ENCODE data around the gene PTPRN.
"Not testable (repeated sequence)": the region's sequence is repeated elsewhere in the genome, so short reads cannot be mapped to it uniquely, and the experiment has no call there.

The PTPRN gene

GRCh38 chr2:219293736-219294231 is 15.4 kb downstream of the PTPRN start:
- no peak overlapping the region for H3K4me3 ChIP-seq (ENCODE audit: low read depth, low read length)
- no peaks in the 10 kb centered on the region for H3K27me3 ChIP-seq (ENCODE audit: insufficient read depth, low read length)
- no peaks in the 10 kb centered on the region for H3K36me3 ChIP-seq (ENCODE audit: insufficient read depth, low read length)
- no peak overlapping the region for H3K27ac ChIP-seq (ENCODE audit: low read depth, low read length)
- no peak overlapping the region for H2AFZ ChIP-seq (ENCODE audit: low read length, unreplicated experiment)
- peaks cover 11% of the 10 kb centered on the region for H3K4me1 ChIP-seq (ENCODE audit: control insufficient read depth, insufficient read depth, low read length, unreplicated experiment)
- H3K79me2 ChIP-seq (ENCODE audit: control insufficient read depth, insufficient read depth, low read length, unreplicated experiment), result no peaks in the 10 kb centered on the region

DNA sequence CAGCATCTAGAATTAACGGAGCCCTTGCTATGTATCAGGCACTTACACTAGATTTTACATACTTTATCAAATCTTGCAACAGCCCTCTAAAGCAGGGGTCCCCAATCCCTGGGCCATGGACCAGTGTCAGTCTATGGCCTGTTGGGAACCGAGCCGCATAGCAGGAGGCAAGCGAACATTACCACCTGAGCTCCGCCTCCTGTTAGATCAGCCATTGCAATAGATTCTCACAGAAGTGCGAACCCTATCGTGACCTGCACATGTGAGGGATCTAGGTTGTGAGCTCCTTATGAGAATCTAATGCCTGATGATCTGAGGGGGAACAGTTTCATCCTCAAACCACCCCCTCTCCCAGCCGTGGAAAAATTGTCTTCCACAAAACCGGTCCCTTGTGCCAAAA is 16.6 kb downstream of the PTPRN start:
- Histone ChIP-seq H2AFZ (ENCODE audit: low read length, unreplicated experiment) (no peak overlapping the region), H3K4me1 (ENCODE audit: control insufficient read depth, insufficient read depth, low read length, unreplicated experiment) (peaks cover 11% of the 10 kb centered on the region), H3K27me3 (ENCODE audit: insufficient read depth, low read length) (no peaks in the 10 kb centered on the region), H3K27ac (ENCODE audit: low read depth, low read length) (no peak overlapping the region), H3K79me2 (ENCODE audit: control insufficient read depth, insufficient read depth, low read length, unreplicated experiment) (no peaks in the 10 kb centered on the region), H3K4me3 (ENCODE audit: low read depth, low read length) (no peak overlapping the region), H3K36me3 (ENCODE audit: insufficient read depth, low read length) (no peaks in the 10 kb centered on the region)

GRCh38 chr2:219291910-219292490 is 17.2 kb downstream of the PTPRN start:
- Histone ChIP-seq H3K79me2 (ENCODE audit: control insufficient read depth, insufficient read depth, low read length, unreplicated experiment) (no peaks in the 10 kb centered on the region), H3K27ac (ENCODE audit: low read depth, low read length) (no peak overlapping the region), H3K27me3 (ENCODE audit: insufficient read depth, low read length) (no peaks in the 10 kb centered on the region), H3K4me3 (ENCODE audit: low read depth, low read length) (no peak overlapping the region), H3K4me1 (ENCODE audit: control insufficient read depth, insufficient read depth, low read length, unreplicated experiment) (peaks cover 11% of the 10 kb centered on the region), H3K36me3 (ENCODE audit: insufficient read depth, low read length) (no peaks in the 10 kb centered on the region), H2AFZ (ENCODE audit: low read length, unreplicated experiment) (no peak overlapping the region)

DNA sequence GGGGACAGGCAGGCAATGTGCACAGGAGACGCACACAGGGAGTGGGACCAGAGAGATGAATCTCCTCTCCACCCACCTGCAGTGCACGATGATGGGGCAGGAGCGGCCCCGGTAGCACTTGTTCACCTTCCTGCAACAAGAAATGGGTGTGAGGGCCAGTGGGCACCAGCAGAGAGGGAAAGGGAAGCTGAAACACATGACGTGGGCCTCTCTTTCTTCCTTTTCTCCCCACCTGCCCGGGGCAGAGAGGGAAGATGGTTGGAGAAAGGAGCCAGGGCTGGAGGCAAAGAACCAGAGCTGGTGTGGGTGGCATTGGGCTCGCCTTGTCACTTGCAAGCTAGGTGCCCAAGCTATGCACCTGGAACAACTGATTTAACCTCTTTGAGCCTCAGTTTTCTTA is 17.8 kb downstream of the PTPRN start:
- Histone ChIP-seq H2AFZ (ENCODE audit: low read length, unreplicated experiment) (no peak overlapping the region), H3K36me3 (ENCODE audit: insufficient read depth, low read length) (no peaks in the 10 kb centered on the region), H3K79me2 (ENCODE audit: control insufficient read depth, insufficient read depth, low read length, unreplicated experiment) (no peaks in the 10 kb centered on the region), H3K27ac (ENCODE audit: low read depth, low read length) (no peak overlapping the region), H3K4me1 (ENCODE audit: control insufficient read depth, insufficient read depth, low read length, unreplicated experiment) (peaks cover 17% of the 10 kb centered on the region), H3K4me3 (ENCODE audit: low read depth, low read length) (no peak overlapping the region), H3K27me3 (ENCODE audit: insufficient read depth, low read length) (no peaks in the 10 kb centered on the region)

DNA sequence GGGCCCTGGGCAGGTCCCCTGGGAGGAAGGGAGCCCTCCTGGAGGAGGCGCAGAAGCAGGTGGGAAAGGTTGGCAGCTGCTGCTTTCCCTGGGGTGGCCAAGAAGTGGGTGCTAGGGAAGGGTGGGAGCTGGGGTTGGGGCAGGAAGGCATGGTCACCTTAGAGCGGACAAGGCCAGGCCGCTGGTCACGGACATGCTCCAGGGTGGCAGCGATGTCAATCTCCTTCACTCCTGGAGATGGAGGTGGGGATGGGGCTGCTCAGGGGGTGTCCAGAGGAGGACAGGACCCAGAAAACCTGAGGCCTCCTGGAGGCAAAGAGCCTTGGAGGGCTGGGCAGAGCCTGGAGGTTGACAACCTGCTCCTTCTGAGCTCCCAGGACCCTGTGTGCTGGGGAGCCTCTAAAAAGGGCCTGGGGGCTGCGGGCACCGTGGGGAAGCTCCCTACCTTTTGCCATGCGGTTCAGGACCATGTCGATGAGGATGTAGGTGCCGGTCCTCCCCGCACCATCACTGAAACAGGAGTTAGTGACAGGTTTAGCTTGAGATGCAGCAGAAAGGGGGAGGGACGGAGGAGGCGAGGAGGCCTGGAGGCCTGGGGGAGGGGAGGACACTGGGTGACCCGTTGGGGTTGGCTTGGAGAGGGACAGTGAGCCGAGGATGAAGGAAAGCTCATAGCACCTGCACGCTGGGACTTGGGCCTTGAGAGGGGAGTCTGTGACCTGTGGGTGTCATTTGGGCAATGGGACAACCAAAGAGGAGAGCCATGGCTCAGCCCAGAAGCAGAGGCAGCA is 18.6 kb downstream of the PTPRN start:
- no peaks in the 10 kb centered on the region for H3K36me3 ChIP-seq (ENCODE audit: insufficient read depth, low read length)
- no peak overlapping the region for H3K4me3 ChIP-seq (ENCODE audit: low read depth, low read length)
- no peak overlapping the region for H2AFZ ChIP-seq (ENCODE audit: low read length, unreplicated experiment)
- H3K4me1 ChIP-seq (ENCODE audit: control insufficient read depth, insufficient read depth, low read length, unreplicated experiment), result peaks cover 20% of the 10 kb centered on the region
- no peaks in the 10 kb centered on the region for H3K79me2 ChIP-seq (ENCODE audit: control insufficient read depth, insufficient read depth, low read length, unreplicated experiment)
- H3K27me3 ChIP-seq (ENCODE audit: insufficient read depth, low read length), result no peaks in the 10 kb centered on the region
- H3K27ac ChIP-seq (ENCODE audit: low read depth, low read length), result peak overlapping the region; percentile 33; the same call in 1 of the 2 replicates

- Histone ChIP-seq H2AFZ (ENCODE audit: low read length, unreplicated experiment) (no peak overlapping the region), H3K36me3 (ENCODE audit: insufficient read depth, low read length) (no peaks in the 10 kb centered on the region)
Measured at GRCh38 chr2:219289537-219290361, 19.5 kb downstream of the PTPRN start.

GRCh38 chr2:219289195-219289536 is 20.0 kb downstream of the PTPRN start:
- H3K27ac ChIP-seq (ENCODE audit: low read depth, low read length), result peak overlapping the region; percentile 55; the same call in 1 of the 2 replicates
- H3K4me1 ChIP-seq (ENCODE audit: control insufficient read depth, insufficient read depth, low read length, unreplicated experiment), result peaks cover 20% of the 10 kb centered on the region
- no peak overlapping the region for H2AFZ ChIP-seq (ENCODE audit: low read length, unreplicated experiment)
- no peak overlapping the region for H3K4me3 ChIP-seq (ENCODE audit: low read depth, low read length)
- no peaks in the 10 kb centered on the region for H3K79me2 ChIP-seq (ENCODE audit: control insufficient read depth, insufficient read depth, low read length, unreplicated experiment)
- no peaks in the 10 kb centered on the region for H3K36me3 ChIP-seq (ENCODE audit: insufficient read depth, low read length)
- H3K27me3 ChIP-seq (ENCODE audit: insufficient read depth, low read length), result no peaks in the 10 kb centered on the region

More at GRCh38 chr2:219289537-219290361, 19.5 kb downstream of the PTPRN start:
- H3K79me2 ChIP-seq (ENCODE audit: control insufficient read depth, insufficient read depth, low read length, unreplicated experiment), result no peaks in the 10 kb centered on the region
- H3K4me1 ChIP-seq (ENCODE audit: control insufficient read depth, insufficient read depth, low read length, unreplicated experiment), result peaks cover 20% of the 10 kb centered on the region
- no peaks in the 10 kb centered on the region for H3K27me3 ChIP-seq (ENCODE audit: insufficient read depth, low read length)
- H3K4me3 ChIP-seq (ENCODE audit: low read depth, low read length), result no peak overlapping the region
- H3K27ac ChIP-seq (ENCODE audit: low read depth, low read length), result peak overlapping the region; percentile 55; the same call in 1 of the 2 replicates

GRCh38 chr2:219287580-219288265 is 21.5 kb downstream of the PTPRN start:
- H2AFZ ChIP-seq (ENCODE audit: low read length, unreplicated experiment), result no peak overlapping the region
- peaks cover 20% of the 10 kb centered on the region for H3K4me1 ChIP-seq (ENCODE audit: control insufficient read depth, insufficient read depth, low read length, unreplicated experiment)
- no peaks in the 10 kb centered on the region for H3K79me2 ChIP-seq (ENCODE audit: control insufficient read depth, insufficient read depth, low read length, unreplicated experiment)
- H3K4me3 ChIP-seq (ENCODE audit: low read depth, low read length), result no peak overlapping the region
- H3K36me3 ChIP-seq (ENCODE audit: insufficient read depth, low read length), result no peaks in the 10 kb centered on the region
- no peak overlapping the region for H3K27ac ChIP-seq (ENCODE audit: low read depth, low read length)
- no peaks in the 10 kb centered on the region for H3K27me3 ChIP-seq (ENCODE audit: insufficient read depth, low read length)

- not testable (repeated sequence) for H3K27me3 ChIP-seq (ENCODE audit: insufficient read depth, low read length); H3K36me3 ChIP-seq (ENCODE audit: insufficient read depth, low read length); H3K79me2 ChIP-seq (ENCODE audit: control insufficient read depth, insufficient read depth, low read length, unreplicated experiment); H3K27ac ChIP-seq (ENCODE audit: low read depth, low read length); H2AFZ ChIP-seq (ENCODE audit: low read length, unreplicated experiment); H3K4me3 ChIP-seq (ENCODE audit: low read depth, low read length)
- H3K4me1 ChIP-seq (ENCODE audit: control insufficient read depth, insufficient read depth, low read length, unreplicated experiment), result peaks cover 20% of the 10 kb centered on the region
Measured at GRCh38 chr2:219287116-219287440, 22.1 kb downstream of the PTPRN start.

DNA sequence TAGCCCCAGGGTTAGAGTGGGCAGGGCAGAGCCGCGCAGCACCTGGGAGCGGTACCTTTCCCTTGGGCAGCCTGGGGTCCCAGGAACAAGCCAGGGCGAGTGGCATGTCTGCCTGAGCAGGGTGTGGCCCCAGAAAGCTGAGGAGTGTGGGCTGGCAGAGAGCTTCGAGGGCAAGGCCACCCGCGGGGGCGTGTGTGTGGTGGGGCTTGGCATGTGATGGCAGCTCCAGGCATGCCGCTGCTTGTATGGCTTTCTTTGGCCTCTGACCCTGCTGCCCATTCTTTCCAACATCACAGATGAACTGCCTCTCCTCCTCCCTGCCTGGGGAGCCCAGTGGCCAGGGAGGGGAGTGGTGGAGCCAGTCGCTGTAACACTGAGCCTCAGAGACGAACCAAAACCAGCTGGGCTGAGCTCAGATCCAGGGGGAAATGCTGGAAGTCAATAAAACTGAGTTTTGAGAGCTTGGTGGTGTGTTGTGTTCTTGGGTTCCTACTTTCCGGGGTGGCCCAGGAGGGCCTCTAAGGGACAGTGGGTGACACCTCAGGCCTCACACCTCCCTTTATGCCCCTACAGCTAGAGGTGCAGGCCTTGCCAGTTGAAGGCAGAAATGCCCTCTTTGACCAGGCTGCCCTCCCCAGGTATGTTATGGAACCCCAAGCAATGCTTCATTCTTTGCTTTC is 22.6 kb downstream of the PTPRN start:
- Histone ChIP-seq H3K4me1 (ENCODE audit: control insufficient read depth, insufficient read depth, low read length, unreplicated experiment) (peaks cover 20% of the 10 kb centered on the region), H3K79me2 (ENCODE audit: control insufficient read depth, insufficient read depth, low read length, unreplicated experiment) (no peaks in the 10 kb centered on the region), H2AFZ (ENCODE audit: low read length, unreplicated experiment) (no peak overlapping the region), H3K4me3 (ENCODE audit: low read depth, low read length) (no peak overlapping the region), H3K36me3 (ENCODE audit: insufficient read depth, low read length) (no peaks in the 10 kb centered on the region), H3K27me3 (ENCODE audit: insufficient read depth, low read length) (no peaks in the 10 kb centered on the region), H3K27ac (ENCODE audit: low read depth, low read length) (no peak overlapping the region)

All from ACC112 (cell line).